Urinary bladder (tissue), 4 donors: ENCODE data around the gene ALKBH6. TPM values are rescaled to one million over a fixed set of nuclear protein-coding genes. Genes with fewer than 3 reads are reported as not detected.

Source experiments
- DNase-seq: peaks from one replicate; pipeline ENCODE4 v3.0.0-alpha.2; 2015; ENCODE audit errors: extremely low spot score
- H3K27ac ChIP-seq: one replicate; pipeline ENCODE4 v1.5.1; 2013; ENCODE audit warnings: low read depth, mild to moderate bottlenecking, moderate library complexity
- H3K36me3 ChIP-seq: one replicate; pipeline ENCODE4 v1.6.1; 2013; ENCODE audit warnings: mild to moderate bottlenecking, moderate library complexity; ENCODE audit not compliant: insufficient read depth
- H3K4me1 ChIP-seq: one replicate; pipeline ENCODE4 v1.6.1; 2013; ENCODE audit warnings: mild to moderate bottlenecking, moderate library complexity; ENCODE audit not compliant: insufficient read depth
- H3K4me3 ChIP-seq: one replicate; pipeline ENCODE4 v1.5.1; 2013; ENCODE audit warnings: low read depth, low read length
- WGBS: extraction: QIAGEN DNeasy Blood & Tissue Kit; methylation state at CpG from one replicate; pipeline ENCODE4 v1.1.7; 2013; 5-methylcytosine and 5-hydroxymethylcytosine counted together
- polyA plus RNA-seq: library from polyadenylated mRNA; stranded (reverse); fragments of 200-250 nt; gene quantifications from one replicate; pipeline ENCODE4 v1.2.3, GENCODE V29; 2013
- total RNA-seq: library from RNA; depleted of rRNA; stranded (reverse); fragments of >200 nt; gene quantifications from one replicate; pipeline ENCODE4 v1.2.3, GENCODE V29; 2014
- donor health status: healthy with polysubstance abuse.
- donor health status: healthy.

The ALKBH6 gene
- 6.1 TPM for total RNA-seq
- 26.4 TPM for polyA plus RNA-seq

DNA sequence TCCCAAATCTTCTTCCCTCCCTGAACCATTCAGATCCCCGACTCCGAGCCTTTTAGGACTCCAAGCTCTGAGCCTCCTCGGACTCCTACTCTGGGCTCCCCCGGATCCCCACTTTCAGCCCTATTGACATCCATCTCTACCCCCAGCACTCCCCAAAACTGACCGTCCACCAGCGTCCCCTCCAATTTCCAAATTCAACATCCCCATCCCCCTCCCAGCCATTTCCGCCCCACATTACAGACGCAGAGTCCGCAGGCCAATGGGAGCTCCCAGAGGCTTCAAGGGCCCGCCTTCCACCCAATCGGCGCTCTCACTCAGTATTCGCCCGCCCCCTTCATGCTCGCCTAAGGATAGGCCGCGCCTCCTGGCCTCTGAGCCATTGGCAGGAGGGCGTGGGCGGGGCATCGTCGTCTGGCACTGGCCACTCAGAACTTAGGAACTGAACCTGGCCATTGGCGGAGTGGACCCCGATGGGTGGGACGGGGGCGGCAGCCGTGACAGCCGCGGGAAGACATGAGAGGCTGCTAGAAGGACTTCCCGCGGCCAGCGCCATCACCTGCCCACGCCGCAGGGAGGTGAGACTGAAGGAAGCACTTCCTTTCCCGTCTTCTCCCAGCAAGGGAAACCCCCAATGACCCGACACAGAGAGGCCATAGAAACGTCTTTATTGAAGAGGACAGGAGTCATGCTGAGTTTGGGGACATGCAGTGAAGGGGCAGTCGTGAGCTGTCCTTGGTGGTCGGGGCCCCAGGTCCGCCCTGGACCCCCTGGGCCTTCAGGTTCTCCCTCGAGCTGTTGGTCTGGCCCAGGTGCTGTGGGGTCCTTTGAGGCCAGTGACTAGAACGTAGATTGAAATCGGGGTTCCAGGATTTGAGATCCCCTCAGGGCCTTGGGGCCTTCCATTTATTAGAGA is at the start of gene ALKBH6:
TSS of gene ALKBH6 (minus strand) at position 202 of the 913 bp plus-strand sequence. CDS start 816 bp downstream, outside the sequence.
- Histone ChIP-seq H3K27ac (peak within 1 kb of the TSS; percentile 72), H3K4me1 (no peaks in the 10 kb centered on the region), H3K4me3 (peak within 1 kb of the TSS; percentile 55), H3K36me3 (no peaks in the 10 kb centered on the region)
- peak; percentile 97 for DNase-seq
- 2% methylated on average over 42 of the region's 42 CpGs for WGBS

DNA sequence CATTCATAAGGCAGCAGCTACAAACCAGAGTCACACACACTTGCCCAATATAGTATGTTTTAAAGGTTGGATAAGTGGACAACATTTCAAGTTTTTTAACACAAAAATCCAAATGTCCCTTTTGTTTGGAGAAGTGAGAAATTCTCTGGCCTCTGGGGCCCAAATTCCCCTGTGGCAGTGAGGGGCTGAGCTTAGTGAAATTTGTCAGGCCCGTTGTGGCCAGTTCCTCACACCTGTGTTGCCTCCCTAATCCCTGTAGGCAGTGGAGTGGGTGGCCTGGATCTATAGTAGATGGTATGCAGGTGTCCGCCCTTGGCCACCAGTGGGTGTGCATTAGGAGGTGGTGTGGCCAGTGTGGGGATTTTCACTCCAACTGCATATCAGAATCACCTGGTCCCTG is 47.4 kb upstream of the ALKBH6 start:
- DNase-seq: no peak

DNA sequence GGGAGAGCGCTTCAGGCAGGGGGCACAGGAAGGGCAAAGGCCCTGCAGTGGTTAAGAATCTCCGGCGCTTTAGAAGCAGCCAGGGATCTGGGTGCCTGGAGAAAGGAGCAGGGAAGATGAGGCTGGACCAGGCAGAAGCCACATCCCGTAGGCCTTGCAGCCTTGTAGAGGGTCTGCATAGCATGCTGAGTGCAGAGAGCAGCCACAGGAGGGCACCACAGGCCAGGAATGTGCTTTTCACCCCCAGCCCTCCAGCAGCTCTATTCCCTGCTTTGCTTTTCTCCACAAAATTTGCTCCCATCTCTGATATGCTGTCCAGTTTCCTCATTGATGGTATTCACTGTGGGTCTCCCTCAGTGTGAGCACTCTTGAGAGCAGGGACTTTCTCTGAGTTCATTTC is 46.4 kb upstream of the ALKBH6 start:
- WGBS: 79% methylated on average over 4 of the region's 4 CpGs
- DNase-seq: no peak

More for the DNA sequence above, 47.4 kb upstream of the ALKBH6 start:
- 97% methylated on average over 2 of the region's 2 CpGs for WGBS
- no peaks in the 10 kb centered on the region for H3K4me1 ChIP-seq
- no peaks in the 10 kb centered on the region for H3K36me3 ChIP-seq
- H3K27ac ChIP-seq: no peak overlapping the region
- H3K4me3 ChIP-seq: no peak overlapping the region

DNA sequence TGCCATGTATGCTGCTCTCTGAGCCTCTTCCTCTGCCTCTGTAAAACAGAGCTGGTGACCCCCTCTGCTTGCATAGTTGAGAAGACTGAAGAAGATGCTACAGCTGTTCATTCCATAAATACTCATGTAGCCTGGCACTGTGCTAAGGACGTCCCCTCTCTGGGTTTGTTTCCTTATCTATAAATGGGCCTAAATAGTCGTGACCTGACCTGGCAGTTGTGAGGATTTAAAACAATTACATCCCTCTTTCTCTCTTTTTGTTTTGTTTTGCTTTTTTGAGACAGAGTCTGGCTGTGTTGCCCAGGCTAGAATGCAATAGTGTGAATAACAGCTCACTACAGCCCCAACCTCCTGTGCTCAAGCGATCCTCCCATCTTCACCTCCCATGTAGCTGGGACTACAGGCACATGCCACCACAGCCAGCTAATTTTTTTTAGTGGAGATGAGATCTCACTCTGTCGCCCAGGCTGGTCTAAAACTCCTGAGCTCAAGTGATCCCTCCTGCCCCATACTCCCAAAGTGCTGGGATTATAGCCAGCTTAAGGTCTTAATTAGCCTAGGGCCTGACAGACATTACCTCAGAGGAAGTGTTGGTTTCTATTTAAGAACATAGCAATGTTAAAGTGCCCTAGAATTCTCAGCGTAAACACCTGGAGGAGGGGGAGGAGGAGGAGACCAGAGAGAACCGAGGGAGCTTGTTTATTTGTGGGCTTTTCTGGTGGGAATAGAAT is 45.3 kb upstream of the ALKBH6 start:
- DNase-seq: no peak
- Histone ChIP-seq H3K36me3 (no peaks in the 10 kb centered on the region), H3K27ac (no peak overlapping the region), H3K4me1 (no peaks in the 10 kb centered on the region), H3K4me3 (no peak overlapping the region)
- WGBS: 78% methylated on average over 6 of the region's 6 CpGs

More for the DNA sequence above, 46.4 kb upstream of the ALKBH6 start:
- Histone ChIP-seq H3K27ac (no peak overlapping the region), H3K4me3 (no peak overlapping the region), H3K4me1 (no peaks in the 10 kb centered on the region), H3K36me3 (no peaks in the 10 kb centered on the region)

DNA sequence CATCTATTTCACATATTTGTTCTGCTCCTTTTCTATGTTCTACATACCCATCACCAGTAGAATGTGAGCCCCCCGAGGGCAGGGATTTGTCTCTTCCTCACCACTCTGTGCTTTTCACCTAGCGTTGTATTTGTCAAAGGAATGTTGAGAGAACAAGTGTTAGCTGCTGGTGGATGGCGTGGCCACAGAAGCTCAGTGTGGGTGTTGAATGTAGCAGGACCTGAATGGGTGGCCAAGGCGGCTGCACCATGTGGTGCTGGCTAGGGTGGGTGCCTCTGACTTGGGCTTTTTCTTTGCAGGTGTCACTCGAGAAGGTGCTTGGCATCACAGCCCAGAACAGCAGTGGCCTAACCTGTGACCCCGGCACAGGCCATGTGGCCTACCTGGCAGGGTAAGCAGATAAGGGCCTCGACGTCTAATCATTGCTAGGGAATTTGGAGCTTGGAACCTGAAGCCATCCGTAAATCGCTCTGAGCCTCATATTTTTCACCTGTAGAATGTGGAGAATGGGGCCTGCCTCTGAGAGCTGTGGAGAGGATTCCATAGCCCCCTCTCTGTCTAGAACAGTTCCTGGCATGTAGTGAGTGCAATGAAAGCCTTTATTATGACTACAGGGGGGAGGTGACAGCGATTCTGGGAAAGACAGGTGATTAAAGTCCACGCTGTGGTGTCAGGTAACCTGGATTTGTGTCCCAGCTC is 44.6 kb upstream of the ALKBH6 start:
- DNase-seq: no peak
- WGBS: 90% methylated on average over 12 of the region's 12 CpGs

DNA sequence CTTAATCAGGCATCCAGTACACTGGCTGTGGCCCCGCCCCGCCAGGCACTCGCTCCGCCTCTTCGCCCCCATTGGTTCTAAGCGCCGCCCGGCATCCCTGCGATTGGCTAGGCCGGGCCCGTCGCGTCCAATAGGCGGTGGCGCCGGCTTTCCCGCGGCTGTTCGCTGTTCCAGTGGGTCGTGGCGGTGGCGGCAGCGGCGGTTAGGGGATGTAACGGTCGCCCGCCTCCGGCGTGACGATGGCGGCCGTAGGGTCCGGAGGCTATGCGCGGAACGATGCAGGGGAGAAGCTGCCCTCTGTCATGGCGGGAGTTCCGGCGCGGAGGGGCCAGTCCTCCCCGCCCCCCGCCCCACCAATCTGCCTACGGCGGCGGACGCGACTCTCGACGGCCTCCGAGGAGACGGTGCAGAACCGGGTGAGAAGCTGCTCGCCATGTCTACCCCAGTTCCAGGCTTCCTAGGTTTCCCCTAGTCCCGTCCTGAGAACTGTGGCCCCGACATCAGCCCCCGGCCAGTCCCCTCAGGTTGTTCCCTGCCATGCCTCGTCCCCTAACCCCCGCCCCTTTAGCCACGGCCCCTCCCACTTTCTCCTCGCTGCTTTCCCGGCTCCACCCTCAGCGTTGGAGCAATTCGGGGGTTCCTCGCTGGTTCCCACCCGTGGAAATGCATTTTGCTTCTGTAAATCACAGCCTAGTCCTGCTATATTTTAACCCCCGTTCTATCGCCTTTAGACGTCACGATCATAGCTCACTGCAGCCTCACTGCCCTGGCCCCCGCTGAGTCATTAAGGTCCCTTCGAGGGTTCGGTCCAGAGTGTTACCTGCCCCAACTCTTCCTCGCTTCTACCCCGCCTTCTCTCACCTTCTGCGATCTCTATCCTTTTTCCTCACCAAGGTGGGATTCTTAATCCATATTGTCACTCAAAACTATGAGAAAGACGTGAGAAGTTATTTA is 41.0 kb upstream of the ALKBH6 start, which contains the start of gene WDR62:
TSS of gene WDR62 (plus strand) at position 165 of the 954 bp plus-strand sequence. CDS start at position 240, 75 bp downstream.
- DNase-seq: no peak
- Histone ChIP-seq H3K27ac (peak within 1 kb of the TSS; percentile 90), H3K4me1 (no peaks in the 10 kb centered on the region), H3K4me3 (peak within 1 kb of the TSS; percentile 50), H3K36me3 (no peaks in the 10 kb centered on the region)
- WGBS: under 1% methylated on average over 76 of the region's 76 CpGs

More for the DNA sequence above, 44.6 kb upstream of the ALKBH6 start:
- Histone ChIP-seq H3K4me1 (no peaks in the 10 kb centered on the region), H3K36me3 (no peaks in the 10 kb centered on the region), H3K4me3 (no peak overlapping the region), H3K27ac (no peak overlapping the region)

DNA sequence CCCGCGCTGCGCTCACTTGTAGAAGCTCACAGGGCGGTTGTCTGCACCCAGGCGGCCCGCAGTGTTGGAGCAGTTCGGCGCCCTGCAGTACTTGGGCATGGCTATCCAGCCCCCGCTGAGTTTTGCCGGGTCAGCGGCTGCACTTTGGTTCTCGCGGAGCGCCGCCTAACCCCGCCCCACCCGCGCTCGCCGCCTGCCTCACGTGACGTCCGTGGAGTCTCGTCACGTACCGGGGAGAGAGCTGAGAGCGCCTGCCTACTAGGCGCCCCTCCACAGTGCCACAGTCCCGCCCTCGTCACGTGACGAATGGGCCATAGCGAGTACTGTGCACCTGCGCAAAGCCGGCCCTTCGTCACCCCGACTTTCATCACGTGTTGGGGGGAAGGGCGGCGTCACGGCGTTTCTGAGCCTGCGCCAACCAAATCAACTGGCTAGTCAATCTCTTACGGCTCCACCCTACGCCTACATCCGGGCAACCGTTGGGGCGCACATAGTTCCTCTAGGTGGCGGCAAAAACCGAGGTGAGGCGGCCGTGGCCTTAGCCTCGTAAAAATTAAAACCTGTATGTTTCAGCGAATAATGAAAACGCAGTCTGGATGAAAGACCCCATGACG is 40.2 kb upstream of the ALKBH6 start, which contains the start of gene THAP8:
TSS of gene THAP8 (minus strand) at position 167 of the 614 bp plus-strand sequence. CDS start at position 99, 68 bp downstream.
- Histone ChIP-seq H3K36me3 (no peaks in the 10 kb centered on the region), H3K27ac (peak within 1 kb of the TSS; percentile 90), H3K4me1 (no peaks in the 10 kb centered on the region), H3K4me3 (peak within 1 kb of the TSS; percentile 50)
- under 1% methylated on average over 56 of the region's 56 CpGs for WGBS
- DNase-seq: peak; percentile 98

DNA sequence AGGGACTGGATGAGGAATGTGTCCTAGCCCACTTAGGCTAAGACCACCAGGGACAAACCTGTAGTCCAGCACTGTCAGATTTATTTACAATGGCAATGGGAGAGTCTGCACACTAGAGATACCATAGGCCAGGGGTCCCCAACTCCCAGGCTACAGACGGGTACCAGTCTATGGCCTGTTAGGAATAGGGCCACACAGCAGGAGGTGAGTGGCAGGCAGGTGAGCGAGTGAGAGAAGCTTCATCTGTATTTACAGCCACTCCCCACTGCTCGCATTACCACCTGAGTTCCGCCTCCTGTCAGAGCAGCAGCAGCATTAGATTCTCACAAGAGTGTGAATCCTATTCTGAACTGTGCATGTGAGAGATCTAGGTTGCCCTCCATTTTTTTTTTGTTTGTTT is 37.6 kb upstream of the ALKBH6 start:
- H3K27ac ChIP-seq: no peak overlapping the region
- DNase-seq: no peak
- H3K4me3 ChIP-seq: no peak overlapping the region
- no peaks in the 10 kb centered on the region for H3K36me3 ChIP-seq
- H3K4me1 ChIP-seq: no peaks in the 10 kb centered on the region
- WGBS: 96% methylated on average over 4 of the region's 4 CpGs

DNA sequence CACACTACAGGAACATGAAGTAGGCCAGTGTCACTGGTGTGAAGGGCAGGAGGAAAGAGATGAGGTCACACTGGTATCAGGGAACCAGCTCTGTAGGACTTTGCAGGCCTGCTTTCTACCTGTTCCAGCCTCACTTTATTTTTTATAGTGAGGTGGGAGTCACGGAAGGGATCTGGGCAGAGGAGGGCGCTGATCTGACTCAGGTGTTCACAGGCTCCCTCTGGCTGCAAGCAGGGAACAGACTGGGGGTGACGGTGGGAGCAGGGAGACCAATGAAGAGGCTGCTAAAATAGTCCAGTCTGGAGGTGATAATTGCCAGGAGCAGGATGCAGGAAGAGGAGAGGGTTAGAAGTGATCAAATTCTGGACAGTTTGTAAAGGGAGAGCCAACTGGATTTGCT is 37.2 kb upstream of the ALKBH6 start:
- H3K36me3 ChIP-seq: no peaks in the 10 kb centered on the region
- 56% methylated on average over 3 of the region's 3 CpGs for WGBS
- no peak for DNase-seq
- no peak overlapping the region for H3K4me3 ChIP-seq
- H3K27ac ChIP-seq: no peak overlapping the region
- no peaks in the 10 kb centered on the region for H3K4me1 ChIP-seq

DNA sequence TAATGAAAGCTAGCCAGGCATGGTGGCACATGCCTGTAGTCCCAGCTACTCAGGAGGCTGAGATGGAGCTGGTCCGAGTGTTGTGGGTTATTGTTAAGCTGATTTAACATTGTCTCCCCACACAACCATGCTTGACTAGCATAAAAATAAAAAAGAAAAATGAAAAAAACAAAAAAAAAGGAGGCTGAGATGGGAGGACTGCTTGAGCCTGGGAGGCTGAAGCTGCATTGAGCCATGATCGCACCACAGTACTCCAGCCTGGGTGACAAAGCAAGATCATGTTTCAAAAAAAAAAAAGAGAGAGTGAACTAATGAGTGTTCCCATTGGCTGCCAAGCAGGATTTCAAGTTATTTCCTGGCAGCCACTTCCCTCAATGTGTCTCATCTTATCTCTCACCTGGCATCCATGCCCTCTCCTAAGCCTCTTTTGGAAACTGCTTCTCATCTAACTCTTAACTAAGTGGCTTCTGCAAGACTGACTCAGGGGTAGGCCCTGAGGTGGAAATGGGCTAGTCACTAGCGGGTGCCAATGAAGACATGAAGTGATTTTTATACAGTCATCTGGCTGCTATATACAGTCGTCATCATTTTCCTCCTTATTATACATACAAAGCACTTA is 35.2 kb upstream of the ALKBH6 start:
- H3K36me3 ChIP-seq: no peaks in the 10 kb centered on the region
- H3K27ac ChIP-seq: no peak overlapping the region
- DNase-seq: no peak
- no peak overlapping the region for H3K4me3 ChIP-seq
- H3K4me1 ChIP-seq: no peaks in the 10 kb centered on the region
- 93% methylated on average over 4 of the region's 4 CpGs for WGBS

DNA sequence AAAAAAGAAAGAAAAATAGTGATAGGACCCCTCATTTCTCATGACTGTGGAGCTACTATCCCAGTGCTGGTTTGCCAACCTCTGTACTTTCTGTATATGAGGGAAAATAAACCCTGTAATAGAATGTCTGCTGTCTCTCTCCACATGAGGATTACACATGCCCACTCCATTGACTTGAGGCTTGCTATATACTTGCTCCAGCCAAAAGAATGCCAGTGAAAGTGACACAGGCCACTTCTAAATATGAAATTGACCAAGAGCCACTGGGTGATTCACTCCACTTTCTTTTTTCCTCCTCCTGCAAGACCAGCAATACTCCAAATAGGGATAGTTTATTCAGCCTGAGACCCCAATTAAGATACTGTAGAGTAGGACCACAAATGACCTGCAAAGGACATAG is 33.8 kb upstream of the ALKBH6 start:
- Histone ChIP-seq H3K4me1 (no peaks in the 10 kb centered on the region), H3K27ac (no peak overlapping the region), H3K4me3 (no peak overlapping the region), H3K36me3 (no peaks in the 10 kb centered on the region)
- no peak for DNase-seq
